ENCODE results near the gene SPARCL1. TPM values are rescaled to one million over a fixed set of nuclear protein-coding genes. Genes with fewer than 3 reads are reported as not detected.
"Not testable (repeated sequence)": the region's sequence is repeated elsewhere in the genome, so short reads cannot be mapped to it uniquely, and the experiment has no call there.

Gene SPARCL1, protein sequence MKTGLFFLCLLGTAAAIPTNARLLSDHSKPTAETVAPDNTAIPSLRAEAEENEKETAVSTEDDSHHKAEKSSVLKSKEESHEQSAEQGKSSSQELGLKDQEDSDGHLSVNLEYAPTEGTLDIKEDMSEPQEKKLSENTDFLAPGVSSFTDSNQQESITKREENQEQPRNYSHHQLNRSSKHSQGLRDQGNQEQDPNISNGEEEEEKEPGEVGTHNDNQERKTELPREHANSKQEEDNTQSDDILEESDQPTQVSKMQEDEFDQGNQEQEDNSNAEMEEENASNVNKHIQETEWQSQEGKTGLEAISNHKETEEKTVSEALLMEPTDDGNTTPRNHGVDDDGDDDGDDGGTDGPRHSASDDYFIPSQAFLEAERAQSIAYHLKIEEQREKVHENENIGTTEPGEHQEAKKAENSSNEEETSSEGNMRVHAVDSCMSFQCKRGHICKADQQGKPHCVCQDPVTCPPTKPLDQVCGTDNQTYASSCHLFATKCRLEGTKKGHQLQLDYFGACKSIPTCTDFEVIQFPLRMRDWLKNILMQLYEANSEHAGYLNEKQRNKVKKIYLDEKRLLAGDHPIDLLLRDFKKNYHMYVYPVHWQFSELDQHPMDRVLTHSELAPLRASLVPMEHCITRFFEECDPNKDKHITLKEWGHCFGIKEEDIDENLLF
- total RNA-seq = 100 to 1,000 TPM; 225 to 357 (median 273) TPM

DNA sequence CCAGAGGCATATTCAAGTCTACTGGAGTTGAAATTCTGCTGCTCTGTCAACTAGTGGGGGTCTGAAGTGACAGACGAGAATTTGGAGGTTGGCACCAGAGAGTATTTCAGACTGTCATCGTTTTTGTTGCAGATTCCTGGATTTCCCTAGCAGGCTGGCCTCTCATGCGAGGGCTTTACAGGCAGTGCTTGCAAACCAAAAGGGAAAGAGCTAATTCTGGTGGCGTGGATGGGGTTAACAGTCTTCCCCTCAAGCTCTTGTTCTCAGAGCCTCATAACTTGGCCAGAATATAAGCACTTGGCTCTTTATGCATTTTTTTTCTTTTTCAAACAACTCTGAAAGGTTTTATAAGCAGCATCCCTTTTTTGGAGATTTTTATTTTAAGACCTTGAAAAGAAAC, at the start of gene SPARCL1:
Gene SPARCL1, minus strand, starts transcription at position 190 of the 400 bp plus-strand sequence. CDS start 29,802 bp downstream, outside the sequence.
- in situ Hi-C loops (cut with MboI; ENCODE audit: low sequenced_read_pairs in 4 of 4) (loop anchor here in 1 of 4 donors (25.0 kb wide), 1 partner anchor 483 kb away; the partner anchor contains the start of gene PKD2), intact Hi-C loops (cut with DNase I; ENCODE audit: low total_unique reads) (no loop called here)
- H3K36me3 ChIP-seq = no peaks in the 10 kb centered on the region
- H3K4me1 ChIP-seq = peaks cover 0 to 8% of the 10 kb centered on the region in 2 donors
- DNase-seq = peak; percentile 16 to 27
- H3K27me3 ChIP-seq = no peaks in the 10 kb centered on the region
- H3K27ac ChIP-seq = peak within 1 kb of the TSS; percentile 77 to 83 (median 80)
- H3K9me3 ChIP-seq = no peaks in the 10 kb centered on the region
- peak within 1 kb of the TSS; percentile 21 to 54 (median 48) for H3K4me3 ChIP-seq
- ATAC-seq = peak in 1 of 2 donors; percentile 6
- peak; percentile 18 to 64 for TF ChIP-seq POLR2A (IDR thresholded peaks at IDR 0.05)
- TF ChIP-seq, protein P1, sequence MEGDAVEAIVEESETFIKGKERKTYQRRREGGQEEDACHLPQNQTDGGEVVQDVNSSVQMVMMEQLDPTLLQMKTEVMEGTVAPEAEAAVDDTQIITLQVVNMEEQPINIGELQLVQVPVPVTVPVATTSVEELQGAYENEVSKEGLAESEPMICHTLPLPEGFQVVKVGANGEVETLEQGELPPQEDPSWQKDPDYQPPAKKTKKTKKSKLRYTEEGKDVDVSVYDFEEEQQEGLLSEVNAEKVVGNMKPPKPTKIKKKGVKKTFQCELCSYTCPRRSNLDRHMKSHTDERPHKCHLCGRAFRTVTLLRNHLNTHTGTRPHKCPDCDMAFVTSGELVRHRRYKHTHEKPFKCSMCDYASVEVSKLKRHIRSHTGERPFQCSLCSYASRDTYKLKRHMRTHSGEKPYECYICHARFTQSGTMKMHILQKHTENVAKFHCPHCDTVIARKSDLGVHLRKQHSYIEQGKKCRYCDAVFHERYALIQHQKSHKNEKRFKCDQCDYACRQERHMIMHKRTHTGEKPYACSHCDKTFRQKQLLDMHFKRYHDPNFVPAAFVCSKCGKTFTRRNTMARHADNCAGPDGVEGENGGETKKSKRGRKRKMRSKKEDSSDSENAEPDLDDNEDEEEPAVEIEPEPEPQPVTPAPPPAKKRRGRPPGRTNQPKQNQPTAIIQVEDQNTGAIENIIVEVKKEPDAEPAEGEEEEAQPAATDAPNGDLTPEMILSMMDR (IDR thresholded peaks at IDR 0.05 in 4 of 5, conservative IDR thresholded peaks at IDR 0.05 in 1 of 5) = no peak

DNA sequence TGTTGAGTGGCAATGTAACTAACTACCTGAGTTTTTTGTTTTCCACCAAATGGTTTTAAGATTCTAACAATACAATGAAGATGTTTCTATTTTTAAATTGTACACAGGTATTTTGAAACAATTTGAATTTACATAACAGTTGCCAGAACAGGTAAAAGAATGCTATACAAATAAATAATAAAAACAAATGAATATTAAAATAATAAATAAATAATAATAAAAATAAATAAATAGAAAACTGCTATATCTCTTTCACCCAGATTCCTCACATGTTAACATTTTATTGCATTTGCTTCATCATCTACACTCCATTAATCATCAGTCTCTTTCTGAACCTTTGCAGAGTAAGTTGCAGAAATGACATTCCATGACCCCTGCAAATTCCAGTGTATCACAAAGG, 46.8 kb upstream of the SPARCL1 start:
- H3K27me3 ChIP-seq = no peaks in the 10 kb centered on the region
- intact Hi-C loops (cut with DNase I; ENCODE audit: low total_unique reads) = no loop called here
- no peaks in the 10 kb centered on the region for H3K9me3 ChIP-seq
- in situ Hi-C loops (cut with MboI; ENCODE audit: low sequenced_read_pairs in 4 of 4) = no loop called here
- no peak for ATAC-seq
- no peaks in the 10 kb centered on the region for H3K36me3 ChIP-seq
- H3K4me1 ChIP-seq = no peaks in the 10 kb centered on the region
- TF ChIP-seq POLR2A (IDR thresholded peaks at IDR 0.05) = no peak
- TF ChIP-seq, protein P1 (IDR thresholded peaks at IDR 0.05 in 4 of 5, conservative IDR thresholded peaks at IDR 0.05 in 1 of 5) = no peak
- H3K27ac ChIP-seq = no peak overlapping the region
- DNase-seq = no peak
- H3K4me3 ChIP-seq = no peak overlapping the region

DNA sequence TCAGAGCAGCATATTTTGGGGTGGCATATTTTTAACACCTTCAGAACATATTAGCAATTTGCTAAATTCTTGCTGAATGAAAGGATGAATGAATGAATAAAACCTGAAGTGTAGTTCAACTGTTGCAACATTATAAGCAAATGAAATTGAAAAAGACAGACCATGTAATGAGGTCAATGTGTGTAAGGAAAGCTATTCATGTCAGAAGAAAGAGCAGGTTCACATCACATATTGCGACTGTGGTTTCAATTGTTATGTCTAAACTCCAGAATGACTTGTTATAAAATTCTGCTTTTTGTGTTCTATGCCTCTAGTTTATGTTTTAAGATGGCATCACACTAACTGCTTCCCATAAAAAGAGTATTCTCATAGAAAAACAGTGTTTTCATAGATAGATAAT, 46.2 kb upstream of the SPARCL1 start:
- H3K9me3 ChIP-seq = no peaks in the 10 kb centered on the region
- H3K27ac ChIP-seq = no peak overlapping the region
- in situ Hi-C loops (cut with MboI; ENCODE audit: low sequenced_read_pairs in 4 of 4) (no loop called here), intact Hi-C loops (cut with DNase I; ENCODE audit: low total_unique reads) (no loop called here)
- no peak for DNase-seq
- no peak for ATAC-seq
- no peaks in the 10 kb centered on the region for H3K27me3 ChIP-seq
- no peaks in the 10 kb centered on the region for H3K36me3 ChIP-seq
- no peak overlapping the region for H3K4me3 ChIP-seq
- TF ChIP-seq, protein P1 (IDR thresholded peaks at IDR 0.05 in 4 of 5, conservative IDR thresholded peaks at IDR 0.05 in 1 of 5) = no peak
- no peak for TF ChIP-seq POLR2A (IDR thresholded peaks at IDR 0.05)
- H3K4me1 ChIP-seq = no peaks in the 10 kb centered on the region

DNA sequence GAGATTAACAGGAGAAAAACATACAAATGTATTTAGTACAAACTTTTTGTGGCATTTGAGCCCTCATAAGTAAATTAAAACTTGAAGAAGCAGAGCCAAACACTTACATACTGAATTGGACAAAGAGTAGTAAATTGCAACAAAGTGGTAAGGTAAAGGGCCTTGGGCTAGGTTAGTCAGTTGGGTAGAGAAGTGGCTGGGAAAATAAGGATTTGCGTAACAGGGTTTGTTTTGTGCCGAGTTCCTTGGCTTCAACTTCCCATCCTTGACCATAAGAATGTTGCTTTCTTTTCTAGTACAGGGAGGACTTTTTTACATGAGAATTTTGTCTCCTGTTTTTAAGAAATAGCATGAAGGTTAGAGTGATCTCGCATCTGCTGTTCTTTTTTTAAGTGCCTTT, 45.8 kb upstream of the SPARCL1 start:
- ATAC-seq (no peak), DNase-seq (no peak)
- Histone ChIP-seq H3K4me3 (no peak overlapping the region), H3K27ac (no peak overlapping the region), H3K27me3 (no peaks in the 10 kb centered on the region), H3K36me3 (no peaks in the 10 kb centered on the region), H3K9me3 (no peaks in the 10 kb centered on the region), H3K4me1 (no peaks in the 10 kb centered on the region)
- TF ChIP-seq POLR2A (IDR thresholded peaks at IDR 0.05) = no peak
- TF ChIP-seq, protein P1 (IDR thresholded peaks at IDR 0.05 in 4 of 5, conservative IDR thresholded peaks at IDR 0.05 in 1 of 5) = no peak
- in situ Hi-C loops (cut with MboI; ENCODE audit: low sequenced_read_pairs in 4 of 4) = loop anchor here in 1 of 4 donors (25.0 kb wide), 1 partner anchor 262 kb away; the partner anchor contains the start of gene MEPE
- intact Hi-C loops (cut with DNase I; ENCODE audit: low total_unique reads) = no loop called here

DNA sequence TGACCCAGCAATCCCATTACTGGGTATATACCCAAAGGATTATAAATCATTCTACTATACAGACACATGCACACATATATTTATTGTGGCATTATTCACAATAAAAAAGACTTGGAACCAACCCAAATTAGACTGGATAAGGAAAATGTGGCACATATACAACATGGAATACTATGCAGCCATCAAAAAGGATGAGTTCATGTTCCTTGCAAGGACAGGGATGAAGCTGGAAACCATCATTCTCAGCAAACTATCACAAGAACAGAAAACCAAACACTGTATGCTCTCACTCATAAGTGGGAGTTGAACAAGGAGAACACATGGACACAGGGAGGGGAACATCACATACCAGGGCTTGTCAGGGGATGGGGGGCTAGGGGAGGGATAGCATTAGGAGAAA, 45.2 kb upstream of the SPARCL1 start:
- H3K4me3 ChIP-seq; intact Hi-C loops (cut with DNase I; ENCODE audit: low total_unique reads); H3K9me3 ChIP-seq; H3K36me3 ChIP-seq; DNase-seq; H3K4me1 ChIP-seq; H3K27ac ChIP-seq; ATAC-seq; H3K27me3 ChIP-seq: not testable (repeated sequence)
- in situ Hi-C loops (cut with MboI; ENCODE audit: low sequenced_read_pairs in 4 of 4) = loop anchor here in 1 of 4 donors (25.0 kb wide), 1 partner anchor 263 kb away; the partner anchor contains the start of gene MEPE
